HepG2 (cell line): Measurements from ENCODE around the gene PCDHB3. TPM values are rescaled to one million over a fixed set of nuclear protein-coding genes. Genes with fewer than 3 reads are reported as not detected.
"Not testable (repeated sequence)": the region's sequence is repeated elsewhere in the genome, so short reads cannot be mapped to it uniquely, and the experiment has no call there.

ENCODE experiments used
- ATAC-seq: fragments of 200-7000 bp; cut with Tn5 transposase; 3 replicates; pipeline ENCODE4 v1.9.1; 2020; ENCODE audit warnings: mild to moderate bottlenecking, moderate library complexity
- BruUV-seq: library from RNA; stranded (reverse); fragments of 400-500 nt; replicated peaks from 2 replicates; lab custom pipeline; 2021; lab: Mats Ljungman, UMichigan
- CTCF ChIA-PET: fragments of 300-600 bp; formaldehyde crosslinking; extraction: SDS; loops from one replicate; lab custom pipeline; 2021; ENCODE audit warnings: low total read pairs, inconsistent platforms, low intra/inter-chr PET ratio; lab: Yijun Ruan, JAX
- POLR2A ChIA-PET: fragments of 350-600 bp; sonication (Branson Sonifier 250); formaldehyde crosslinking; loops from one replicate; lab custom pipeline; 2020; ENCODE audit warnings: antibody characterized with exemption, inconsistent platforms; lab: Yijun Ruan, JAX
- DNase-seq: peaks from one replicate; pipeline ENCODE4 v3.0.0-alpha.2; 2015; ENCODE audit warnings: low spot score
- FAIRE-seq: peaks from 3 replicates; lab custom pipeline; 2011; peaks lifted over from hg19 to GRCh38; lab: Jason Lieb, UNC
- H2AFZ ChIP-seq: one replicate; pipeline ENCODE4 v1.6.1; 2011; ENCODE audit warnings: low read length, inconsistent platforms
- H3K27ac ChIP-seq: fragments of 300-600 bp; 3 replicates; pipeline ENCODE4 v1.8.0; 2011; ENCODE audit warnings: mixed run types, mild to moderate bottlenecking, mixed read lengths, low read length, inconsistent platforms; ENCODE audit not compliant: insufficient read depth; ENCODE audit errors: extremely low read length
- H3K27me3 ChIP-seq, 2 experiments: fragments of 200-600 bp in 1 of 2; 2 replicates in 1 of 2; 3 replicates in 1 of 2; pipeline versions ENCODE4 v1.6.0 to v1.8.0; 2011; ENCODE audit warnings: low read length in 2 of 2, mild to moderate bottlenecking in 2 of 2, moderate library complexity in 2 of 2, inconsistent platforms in 1 of 2; ENCODE audit not compliant: insufficient read depth in 2 of 2, control insufficient read depth in 1 of 2
- H3K36me3 ChIP-seq, 2 experiments: fragments of 200-600 bp in 1 of 2; replicated peaks in 1 of 2; 2 replicates in 1 of 2; 3 replicates in 1 of 2; pipeline versions ENCODE4 v1.5.1 to v1.8.0; 2011; ENCODE audit warnings: low read length in 2 of 2, inconsistent platforms in 1 of 2; ENCODE audit not compliant: insufficient read depth in 2 of 2, control insufficient read depth in 1 of 2
- H3K4me1 ChIP-seq: 2 replicates; pipeline ENCODE4 v1.5.1; 2012; ENCODE audit warnings: low read length, inconsistent platforms; ENCODE audit not compliant: insufficient read depth
- H3K4me2 ChIP-seq: 2 replicates; pipeline ENCODE4 v1.6.0; 2011; ENCODE audit warnings: low read depth, low read length, inconsistent platforms
- H3K4me3 ChIP-seq, 3 experiments: fragments of 200-600 bp in 1 of 3; sonication (generic), shearing (Covaris generic) in 1 of 3; replicated peaks in 1 of 3; 2 replicates each; pipeline ENCODE4 v1.5.1; 2011 to 2016; ENCODE audit warnings: low read length in 3 of 3, inconsistent platforms in 2 of 3, low read depth in 2 of 3, mild to moderate bottlenecking in 2 of 3, control low read depth in 1 of 3, mixed read lengths in 1 of 3; ENCODE audit not compliant: insufficient read depth in 1 of 3
- H3K79me2 ChIP-seq: one replicate; pipeline ENCODE4 v1.6.1; 2011; ENCODE audit warnings: low read length, inconsistent platforms; ENCODE audit not compliant: insufficient read depth
- H3K9ac ChIP-seq: 2 replicates; pipeline ENCODE4 v1.6.0; 2011; ENCODE audit warnings: mild to moderate bottlenecking, low read depth, low read length, inconsistent platforms; ENCODE audit not compliant: insufficient read depth
- H3K9me3 ChIP-seq: 2 replicates; pipeline ENCODE4 v1.5.1; 2012; ENCODE audit warnings: mild to moderate bottlenecking, low read length
- H4K20me1 ChIP-seq: 2 replicates; pipeline ENCODE4 v1.6.0; 2011; ENCODE audit warnings: inconsistent platforms, mild to moderate bottlenecking, low read length, moderate library complexity; ENCODE audit not compliant: insufficient read depth
- MAZ ChIP-seq, 2 experiments: sonication (generic) in 1 of 2; formaldehyde crosslinking in 1 of 2; IDR thresholded peaks; 2 replicates each; pipeline versions ENCODE4 v1.5.0 to v1.6.1; 2012 to 2020; ENCODE audit warnings: low read depth in 2 of 2, mild to moderate bottlenecking in 2 of 2, borderline replicate concordance in 1 of 2, improper control_type of control experiment in 1 of 2, low read length in 1 of 2, missing genetic modification reagents in 1 of 2, moderate library complexity in 1 of 2
- SOX13 ChIP-seq, 3 experiments: fragments of 450-650 bp in 1 of 3; sonication (generic) in 1 of 3; formaldehyde crosslinking in 1 of 3; IDR thresholded peaks in 2 of 3; conservative IDR thresholded peaks in 1 of 3; 2 replicates each; pipeline versions ENCODE4 v1.5.0 to v1.6.1; 2016 to 2020; ENCODE audit warnings: antibody characterized with exemption in 1 of 3, mild to moderate bottlenecking in 1 of 3, missing compliant biosample characterization in 1 of 3, missing genetic modification reagents in 1 of 3, moderate library complexity in 1 of 3
- ZNF629 ChIP-seq: sonication (generic); formaldehyde crosslinking; conservative IDR thresholded peaks from 2 replicates; pipeline ENCODE4 v1.5.0; 2020; ENCODE audit warnings: missing genetic modification reagents
- WGBS: methylation state at CpG from one replicate; pipeline ENCODE4 v1.1.6; 2017; ENCODE audit warnings: low lambda C conversion rate; 5-methylcytosine and 5-hydroxymethylcytosine counted together
- in situ Hi-C: cut with HindIII; loops from 2 replicates; pipeline ENCODE4 v1.10.0; 2017; ENCODE audit warnings: low pct_unique_long_range_greater_than_20kb; ENCODE audit not compliant: extremely low pct_ligation_motif_present
- intact Hi-C: fragments of 100-400 bp; cut with micrococcal nuclease; formaldehyde crosslinking; loops from one replicate; pipeline ENCODE4 v1.10.0; 2022; ENCODE audit not compliant: unreplicated experiment
- polyA plus RNA-seq, 8 experiments: library from polyadenylated mRNA; depleted of rRNA in 3 of 8; stranded (reverse) in 7 of 8; unstranded in 1 of 8; fragments of >200 nt; fragmentation: Illumina TruSeq in 4 of 8; extraction: Trizol in 4 of 8; gene quantifications; 2 replicates each; pipeline versions ENCODE4 v1.2.1 to v1.2.3, GENCODE V29; 2011 to 2016; ENCODE audit warnings: low read depth in 4 of 8, missing spikeins in 1 of 8, mixed read lengths in 1 of 8; ENCODE audit not compliant: insufficient read depth in 1 of 8
- total RNA-seq, 5 experiments: library from RNA; depleted of rRNA; stranded (reverse); fragments of >200 nt; fragmentation: Illumina TruSeq; extraction: Trizol; gene quantifications; 2 replicates each; pipeline ENCODE4 v1.2.3, GENCODE V29; 2016; ENCODE audit warnings: low read depth in 1 of 5
- TF ChIP-seq, protein P1 (sequence below): sonication (generic); formaldehyde crosslinking; IDR thresholded peaks from 2 replicates; pipeline ENCODE4 v1.4.0; 2020; ENCODE audit warnings: missing genetic modification reagents
- TF ChIP-seq, protein P2 (sequence below): sonication (generic); formaldehyde crosslinking; IDR thresholded peaks from 2 replicates; pipeline ENCODE4 v1.4.0; 2020; ENCODE audit warnings: mild to moderate bottlenecking, missing genetic modification reagents, borderline replicate concordance

PCDHB3 gene
- total and polyA plus RNA-seq, 2 of the 13 experiments (the other 11 are each of a cell fraction or from before 2014, with no cell fraction given) = 0.25 to 0.29 TPM

DNA sequence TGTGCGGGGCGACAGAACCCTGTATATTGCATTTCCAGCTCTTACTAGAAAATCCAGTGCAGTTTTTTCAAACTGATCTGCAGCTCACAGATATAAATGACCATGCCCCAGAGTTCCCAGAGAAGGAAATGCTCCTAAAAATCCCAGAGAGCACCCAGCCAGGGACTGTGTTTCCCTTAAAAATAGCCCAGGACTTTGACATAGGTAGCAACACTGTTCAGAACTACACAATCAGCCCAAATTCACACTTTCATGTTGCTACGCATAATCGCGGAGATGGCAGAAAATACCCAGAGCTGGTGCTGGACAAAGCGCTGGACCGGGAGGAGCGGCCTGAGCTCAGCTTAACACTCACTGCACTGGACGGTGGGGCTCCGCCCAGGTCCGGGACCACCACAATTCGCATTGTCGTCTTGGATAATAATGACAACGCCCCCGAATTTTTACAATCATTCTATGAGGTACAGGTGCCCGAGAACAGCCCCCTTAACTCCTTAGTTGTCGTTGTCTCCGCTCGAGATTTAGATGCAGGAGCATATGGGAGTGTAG, 35.5 kb downstream of the PCDHB3 start (continued):
- no peak for TF ChIP-seq MAZ (IDR thresholded peaks at IDR 0.05; ENCODE audit: borderline replicate concordance, low read depth, low read length)
- TF ChIP-seq MAZ (CRISPR knock-in tag; IDR thresholded peaks at IDR 0.05; ENCODE audit: low read depth) = no peak
- TF ChIP-seq, protein P1, sequence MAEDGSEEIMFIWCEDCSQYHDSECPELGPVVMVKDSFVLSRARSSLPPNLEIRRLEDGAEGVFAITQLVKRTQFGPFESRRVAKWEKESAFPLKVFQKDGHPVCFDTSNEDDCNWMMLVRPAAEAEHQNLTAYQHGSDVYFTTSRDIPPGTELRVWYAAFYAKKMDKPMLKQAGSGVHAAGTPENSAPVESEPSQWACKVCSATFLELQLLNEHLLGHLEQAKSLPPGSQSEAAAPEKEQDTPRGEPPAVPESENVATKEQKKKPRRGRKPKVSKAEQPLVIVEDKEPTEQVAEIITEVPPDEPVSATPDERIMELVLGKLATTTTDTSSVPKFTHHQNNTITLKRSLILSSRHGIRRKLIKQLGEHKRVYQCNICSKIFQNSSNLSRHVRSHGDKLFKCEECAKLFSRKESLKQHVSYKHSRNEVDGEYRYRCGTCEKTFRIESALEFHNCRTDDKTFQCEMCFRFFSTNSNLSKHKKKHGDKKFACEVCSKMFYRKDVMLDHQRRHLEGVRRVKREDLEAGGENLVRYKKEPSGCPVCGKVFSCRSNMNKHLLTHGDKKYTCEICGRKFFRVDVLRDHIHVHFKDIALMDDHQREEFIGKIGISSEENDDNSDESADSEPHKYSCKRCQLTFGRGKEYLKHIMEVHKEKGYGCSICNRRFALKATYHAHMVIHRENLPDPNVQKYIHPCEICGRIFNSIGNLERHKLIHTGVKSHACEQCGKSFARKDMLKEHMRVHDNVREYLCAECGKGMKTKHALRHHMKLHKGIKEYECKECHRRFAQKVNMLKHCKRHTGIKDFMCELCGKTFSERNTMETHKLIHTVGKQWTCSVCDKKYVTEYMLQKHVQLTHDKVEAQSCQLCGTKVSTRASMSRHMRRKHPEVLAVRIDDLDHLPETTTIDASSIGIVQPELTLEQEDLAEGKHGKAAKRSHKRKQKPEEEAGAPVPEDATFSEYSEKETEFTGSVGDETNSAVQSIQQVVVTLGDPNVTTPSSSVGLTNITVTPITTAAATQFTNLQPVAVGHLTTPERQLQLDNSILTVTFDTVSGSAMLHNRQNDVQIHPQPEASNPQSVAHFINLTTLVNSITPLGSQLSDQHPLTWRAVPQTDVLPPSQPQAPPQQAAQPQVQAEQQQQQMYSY = no peak
- TF ChIP-seq SOX13 (IDR thresholded peaks at IDR 0.05) = no peak
- no peak for TF ChIP-seq SOX13 (CRISPR knock-in tag; conservative IDR thresholded peaks at IDR 0.05 in 1 of 2, IDR thresholded peaks at IDR 0.05 in 1 of 2)
- TF ChIP-seq, protein P2, sequence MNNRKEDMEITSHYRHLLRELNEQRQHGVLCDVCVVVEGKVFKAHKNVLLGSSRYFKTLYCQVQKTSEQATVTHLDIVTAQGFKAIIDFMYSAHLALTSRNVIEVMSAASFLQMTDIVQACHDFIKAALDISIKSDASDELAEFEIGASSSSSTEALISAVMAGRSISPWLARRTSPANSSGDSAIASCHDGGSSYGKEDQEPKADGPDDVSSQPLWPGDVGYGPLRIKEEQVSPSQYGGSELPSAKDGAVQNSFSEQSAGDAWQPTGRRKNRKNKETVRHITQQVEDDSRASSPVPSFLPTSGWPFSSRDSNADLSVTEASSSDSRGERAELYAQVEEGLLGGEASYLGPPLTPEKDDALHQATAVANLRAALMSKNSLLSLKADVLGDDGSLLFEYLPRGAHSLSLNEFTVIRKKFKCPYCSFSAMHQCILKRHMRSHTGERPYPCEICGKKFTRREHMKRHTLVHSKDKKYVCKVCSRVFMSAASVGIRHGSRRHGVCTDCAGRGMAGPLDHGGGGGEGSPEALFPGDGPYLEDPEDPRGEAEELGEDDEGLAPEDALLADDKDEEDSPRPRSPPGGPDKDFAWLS (CRISPR knock-in tag) = no peak
- no peak for TF ChIP-seq ZNF629 (CRISPR knock-in tag)

DNA sequence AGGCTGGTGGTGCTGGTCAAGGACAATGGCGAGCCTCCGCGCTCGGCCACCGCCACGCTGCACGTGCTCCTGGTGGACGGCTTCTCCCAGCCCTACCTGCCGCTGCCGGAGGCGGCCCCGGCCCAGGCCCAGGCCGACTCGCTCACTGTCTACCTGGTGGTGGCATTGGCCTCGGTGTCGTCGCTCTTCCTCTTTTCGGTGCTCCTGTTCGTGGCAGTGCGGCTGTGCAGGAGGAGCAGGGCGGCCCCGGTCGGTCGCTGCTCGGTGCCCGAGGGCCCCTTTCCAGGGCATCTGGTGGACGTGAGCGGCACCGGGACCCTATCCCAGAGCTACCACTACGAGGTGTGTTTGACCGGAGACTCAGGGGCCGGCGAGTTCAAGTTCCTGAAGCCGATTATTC, 37.1 kb downstream of the PCDHB3 start:
- ATAC-seq, DNase-seq: not testable (repeated sequence)

More for the DNA sequence above, 37.1 kb downstream of the PCDHB3 start:
- H3K27ac ChIP-seq, H3K36me3 ChIP-seq, H2AFZ ChIP-seq, H3K4me2 ChIP-seq, H3K27me3 ChIP-seq, BruUV-seq, H3K79me2 ChIP-seq, H3K4me3 ChIP-seq, H3K4me1 ChIP-seq, intact Hi-C loops, in situ Hi-C loops, POLR2A ChIA-PET, CTCF ChIA-PET, H4K20me1 ChIP-seq, H3K9me3 ChIP-seq, H3K9ac ChIP-seq, FAIRE-seq: not testable (repeated sequence)
- WGBS = 29% methylated on average over 7 of the region's 34 CpGs
